Fibroblast of skin of back (primary cell): ENCODE measurements around the gene GPLD1.
"Not testable (repeated sequence)": the region's sequence is repeated elsewhere in the genome, so short reads cannot be mapped to it uniquely, and the experiment has no call there.

Experiments
- DNase-seq: peaks from one replicate; pipeline ENCODE4 v3.0.0-alpha.2; 2013

GPLD1 gene

DNA sequence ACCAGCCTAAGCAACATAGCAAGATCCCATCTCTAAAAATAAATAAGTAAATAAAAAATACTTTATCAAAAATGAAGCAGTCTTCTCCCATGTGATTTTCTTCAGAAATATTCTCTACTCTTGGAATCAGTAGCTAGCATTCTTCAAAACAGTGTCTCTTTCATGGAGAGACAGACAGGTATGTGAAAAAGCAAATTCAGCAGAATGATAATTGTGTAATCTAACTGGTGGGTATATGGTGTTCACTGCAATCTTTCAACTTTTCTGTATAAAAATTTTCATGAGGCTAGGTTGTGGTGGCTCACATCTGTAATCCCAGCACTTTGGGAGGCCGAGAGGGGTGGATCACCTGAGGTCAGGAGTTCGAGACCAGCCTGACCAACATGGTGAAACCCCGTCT is 78.8 kb downstream of the GPLD1 start:
- no peak for DNase-seq

DNA sequence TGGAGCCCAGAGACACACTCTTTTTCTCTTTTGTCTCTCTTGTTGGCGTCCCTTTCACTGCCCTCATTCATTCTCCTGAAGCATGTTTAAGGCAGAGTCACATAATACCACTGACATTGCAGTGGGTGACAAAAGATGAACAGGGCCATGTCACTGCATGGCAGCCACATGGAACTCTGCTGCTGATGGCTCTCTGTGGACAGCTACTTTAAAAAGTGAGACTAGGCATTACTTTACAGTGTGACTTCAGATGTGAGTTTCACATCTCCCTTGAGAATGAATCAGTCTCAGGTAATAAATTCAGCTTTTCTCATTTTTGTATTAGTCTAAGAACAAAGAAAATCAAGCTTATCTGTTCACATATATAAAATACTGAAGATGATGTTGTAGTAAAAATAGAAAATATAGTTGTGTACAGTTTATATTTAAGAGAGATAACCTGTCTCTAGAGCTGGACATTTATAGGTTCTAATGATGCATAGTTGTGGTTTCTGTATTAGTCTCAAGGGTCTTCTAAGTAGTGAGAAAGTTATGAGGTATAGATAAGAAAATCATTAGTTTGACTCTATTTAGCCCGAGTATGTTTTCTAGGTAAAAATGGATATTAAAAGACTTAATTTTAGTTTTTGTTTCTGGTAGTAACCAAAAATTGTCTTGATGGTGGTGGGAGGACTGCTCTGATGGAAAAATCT is 80.5 kb downstream of the GPLD1 start:
- DNase-seq = no peak

DNA sequence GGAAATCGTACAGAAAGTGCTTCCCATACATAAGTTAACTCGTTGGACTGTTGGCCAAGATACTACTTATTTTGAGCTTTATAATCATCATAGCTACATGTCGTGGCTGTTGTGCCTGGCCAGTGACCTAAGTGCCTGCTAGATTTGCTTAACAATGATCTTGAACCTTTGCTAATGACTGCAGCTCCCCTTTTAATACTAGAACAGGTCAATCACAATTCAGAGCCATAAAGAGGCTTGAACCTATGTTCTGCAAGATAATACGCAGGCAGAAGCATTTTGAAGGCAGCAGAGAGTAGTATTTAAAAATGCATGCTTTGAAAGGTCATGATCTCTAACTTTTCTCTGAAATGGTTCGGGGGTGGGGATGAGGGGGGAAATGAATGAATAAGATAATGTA is 84.1 kb downstream of the GPLD1 start:
- DNase-seq = no peak

DNA sequence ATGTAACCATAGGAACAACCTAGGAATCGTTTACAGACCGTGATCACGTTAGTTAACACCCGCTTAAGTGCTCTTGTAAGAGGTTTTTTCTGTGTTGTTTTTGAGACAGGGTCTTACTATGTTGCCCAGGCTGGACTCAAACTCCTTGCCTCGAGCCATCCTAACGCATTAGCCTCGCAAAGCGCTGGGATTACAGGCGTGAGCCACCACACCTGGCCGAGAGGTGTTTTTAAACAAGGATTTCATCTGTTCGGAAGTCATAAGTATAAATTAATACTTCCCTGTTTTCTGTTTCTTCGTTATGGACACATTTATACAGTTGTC is 85.9 kb downstream of the GPLD1 start:
- DNase-seq = no peak

DNA sequence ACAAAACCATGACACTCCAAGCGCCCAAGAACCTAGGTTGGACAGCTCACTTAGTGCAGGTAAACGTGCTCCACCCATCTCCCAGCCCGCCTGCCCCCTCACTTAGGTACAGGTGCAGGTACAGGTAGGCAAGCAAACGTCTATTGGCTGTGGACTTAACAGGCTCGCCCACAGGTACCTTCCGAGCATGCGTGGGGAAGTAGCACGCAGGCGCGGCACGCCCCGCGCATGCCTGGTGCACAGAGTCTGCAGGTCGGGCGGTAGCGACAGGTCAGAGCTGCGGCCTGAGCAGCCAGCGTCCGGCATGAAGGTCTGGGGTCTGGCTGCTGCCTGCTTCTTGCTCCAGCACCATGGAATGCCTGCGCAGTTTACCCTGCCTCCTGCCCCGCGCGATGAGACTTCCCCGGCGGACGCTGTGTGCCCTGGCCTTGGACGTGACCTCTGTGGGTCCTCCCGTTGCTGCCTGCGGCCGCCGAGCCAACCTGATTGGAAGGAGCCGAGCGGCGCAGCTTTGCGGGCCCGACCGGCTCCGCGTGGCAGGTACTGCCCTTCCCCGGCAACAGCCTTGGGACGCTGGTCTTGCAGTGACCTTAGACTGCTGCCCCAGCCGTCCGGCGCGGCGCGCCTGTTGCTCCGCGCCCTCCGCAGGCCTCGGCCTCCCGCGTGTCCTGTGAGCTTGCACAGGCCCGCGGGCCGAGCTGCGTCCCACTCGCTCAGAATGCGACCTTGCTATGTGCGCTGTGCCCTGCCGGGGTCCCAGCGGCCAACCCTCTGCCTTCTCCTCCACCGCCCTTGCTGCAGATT is 86.5 kb downstream of the GPLD1 start, which contains the start of gene MRS2:
Gene MRS2, plus strand, starts transcription at position 240 of the 804 bp plus-strand sequence. Its CDS starts 111 bp downstream, at position 351.
- DNase-seq = peak; percentile 59

DNA sequence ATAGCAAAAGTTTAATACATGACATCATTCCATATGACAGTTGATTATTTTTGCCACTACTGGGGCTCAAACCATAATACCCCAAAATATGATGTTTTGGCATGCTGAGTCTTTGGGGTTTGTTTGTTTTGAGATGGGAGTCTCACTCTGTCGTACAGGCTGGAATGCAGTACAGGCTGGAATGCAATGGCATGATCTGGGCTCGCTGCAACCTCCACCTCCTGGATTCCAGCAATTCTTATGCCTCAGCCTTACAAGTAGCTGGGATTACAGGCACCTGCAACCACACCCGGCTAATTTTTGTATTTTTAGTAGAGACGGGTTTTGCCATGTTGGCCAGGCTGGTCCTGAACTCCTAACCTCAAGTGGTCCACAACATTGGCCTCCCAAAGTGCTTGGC is 87.9 kb downstream of the GPLD1 start:
- DNase-seq = no peak

DNA sequence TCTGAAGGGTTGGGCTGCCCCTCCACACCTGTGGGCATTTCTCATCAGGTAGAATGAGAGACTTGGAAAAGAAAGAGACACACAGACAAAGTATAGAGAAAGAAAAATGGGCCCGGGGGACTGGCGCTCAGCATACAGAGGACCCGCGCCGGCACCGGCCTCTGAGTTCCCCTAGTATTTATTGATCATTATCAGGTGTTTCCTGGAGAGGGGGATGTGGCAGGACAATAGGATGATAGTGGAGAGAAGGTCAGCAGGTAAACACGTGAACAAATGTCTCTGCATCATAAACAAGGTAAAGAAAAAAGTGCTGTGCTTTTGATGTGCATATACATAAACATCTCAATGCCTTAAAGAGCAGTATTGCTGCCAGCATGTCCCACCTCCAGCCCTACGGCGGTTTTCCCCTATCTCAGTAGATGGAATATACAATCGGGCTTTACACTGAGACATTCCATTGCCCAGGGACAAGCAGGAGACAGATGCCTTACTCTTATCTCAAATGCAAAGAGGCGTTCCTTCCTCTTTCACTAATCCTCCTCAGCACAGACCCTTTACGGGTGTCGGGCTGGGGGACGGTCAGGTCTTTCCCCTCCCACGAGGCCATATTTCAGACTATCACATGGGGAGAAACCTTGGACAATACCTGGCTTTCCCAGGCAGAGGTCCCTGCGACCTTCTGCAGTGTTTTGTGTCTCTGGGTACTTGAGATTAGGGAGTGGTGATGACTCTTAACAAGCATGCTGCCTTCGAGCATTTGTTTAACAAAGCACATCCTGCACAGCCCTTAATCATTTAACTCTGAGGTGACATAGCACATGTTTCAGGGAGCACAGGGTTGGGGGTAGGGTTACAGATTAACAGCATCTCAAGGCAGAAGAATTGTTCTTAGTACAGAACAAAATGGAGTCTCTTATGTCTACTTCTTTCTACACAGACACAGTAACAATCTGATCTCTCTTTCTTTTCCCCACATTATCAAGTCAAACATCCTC is 89.0 kb downstream of the GPLD1 start:
- DNase-seq = not testable (repeated sequence)

DNA sequence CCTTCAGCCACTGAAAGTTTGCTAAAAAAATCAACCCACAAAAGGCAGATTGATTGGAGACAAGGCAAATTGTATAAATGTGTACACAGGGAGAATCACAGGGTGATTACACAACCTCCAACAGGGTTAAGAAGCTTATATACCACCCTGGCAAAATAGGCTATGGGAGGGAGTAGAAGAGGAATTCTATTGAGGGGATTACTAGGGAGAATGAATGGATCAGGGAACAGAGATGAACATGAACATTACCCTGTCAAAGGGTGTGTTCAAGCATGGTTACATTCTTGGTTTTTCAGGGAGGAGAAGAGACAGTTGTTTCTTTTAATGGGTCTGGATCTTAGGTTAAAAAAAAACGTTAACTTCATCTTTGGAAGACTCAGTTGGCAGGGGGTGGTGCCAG is 91.7 kb downstream of the GPLD1 start:
- DNase-seq = no peak

DNA sequence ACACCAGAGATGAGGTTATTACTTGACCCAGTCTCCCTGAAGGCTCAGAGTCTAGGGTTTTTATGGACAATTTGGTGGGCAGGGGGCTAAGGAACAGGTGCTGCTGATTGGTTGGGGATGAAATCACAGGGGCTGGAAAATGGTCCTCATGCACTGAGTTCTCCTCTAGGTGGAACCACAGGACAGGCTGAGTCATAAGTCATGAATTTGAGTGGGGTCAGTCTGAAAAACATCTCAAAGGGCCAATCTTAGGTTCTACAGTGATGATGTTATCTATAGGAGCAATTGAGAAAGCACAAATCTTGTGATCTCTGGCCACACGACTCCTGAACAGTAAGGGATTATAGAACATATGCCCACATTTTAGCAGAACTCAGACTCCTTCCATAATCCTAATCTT is 92.6 kb downstream of the GPLD1 start:
- no peak for DNase-seq

DNA sequence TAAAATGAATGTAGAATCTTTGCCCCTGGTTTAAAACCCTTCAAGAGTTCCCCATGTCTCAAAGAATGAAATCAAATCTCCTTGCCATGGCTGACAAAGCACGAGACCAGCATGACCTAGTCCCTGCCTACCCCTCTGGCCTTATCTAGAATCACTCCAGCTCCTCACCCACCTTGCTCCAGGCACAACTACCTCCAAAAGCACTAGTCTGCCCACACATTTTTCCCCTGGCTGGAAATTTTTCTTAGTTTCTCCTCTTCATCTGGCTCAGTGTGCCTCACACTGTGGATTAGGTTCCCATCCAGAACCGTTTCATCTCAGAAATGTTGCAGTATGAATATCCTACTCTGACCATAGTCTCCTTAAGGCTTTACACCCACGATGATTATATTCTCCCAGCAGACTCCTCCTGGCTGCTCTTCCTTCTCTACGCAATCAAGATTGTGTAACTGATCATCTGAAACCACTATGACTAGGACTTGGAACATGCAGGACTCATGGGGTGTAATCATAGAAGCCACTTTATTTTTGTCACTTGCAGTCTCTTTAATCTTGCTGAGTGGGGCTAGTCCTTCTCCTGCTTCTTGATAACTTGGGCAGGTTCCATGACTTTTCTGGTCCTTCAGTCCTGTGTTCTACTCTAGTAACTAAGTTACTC is 94.5 kb downstream of the GPLD1 start:
- DNase-seq = peak; percentile 6

DNA sequence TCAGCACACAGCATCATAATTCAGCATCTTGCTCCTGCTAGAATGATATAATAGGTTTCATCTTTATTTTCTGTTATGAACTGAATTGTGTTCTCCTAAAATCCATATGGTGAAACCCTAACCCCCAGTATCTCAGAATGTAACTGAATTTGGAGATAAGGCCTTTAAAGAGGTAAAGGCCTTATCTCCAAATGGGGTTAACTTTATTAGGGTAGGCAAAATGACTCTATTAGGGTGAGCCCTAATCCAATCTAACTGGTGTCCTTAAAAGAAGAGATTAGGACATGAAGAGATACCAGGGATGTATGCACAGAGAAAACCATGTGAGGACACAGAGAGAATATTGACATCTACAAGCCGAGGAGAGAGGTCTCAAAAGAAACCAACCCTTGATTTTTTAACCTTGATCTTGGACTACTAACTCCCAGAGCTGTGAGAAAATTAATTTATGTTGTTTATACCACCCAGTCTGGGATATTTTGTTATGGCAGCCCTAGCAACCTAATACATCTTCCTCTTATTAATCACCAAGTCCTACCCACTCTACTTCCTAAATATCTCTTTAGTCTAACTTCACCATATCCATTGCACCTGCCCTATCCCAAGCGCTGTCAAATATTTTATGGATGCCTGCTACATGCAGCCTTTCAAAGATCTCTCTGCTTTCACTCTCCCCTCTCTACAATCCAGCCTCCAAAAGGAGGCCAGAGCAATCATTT is 95.2 kb downstream of the GPLD1 start:
- no peak for DNase-seq

DNA sequence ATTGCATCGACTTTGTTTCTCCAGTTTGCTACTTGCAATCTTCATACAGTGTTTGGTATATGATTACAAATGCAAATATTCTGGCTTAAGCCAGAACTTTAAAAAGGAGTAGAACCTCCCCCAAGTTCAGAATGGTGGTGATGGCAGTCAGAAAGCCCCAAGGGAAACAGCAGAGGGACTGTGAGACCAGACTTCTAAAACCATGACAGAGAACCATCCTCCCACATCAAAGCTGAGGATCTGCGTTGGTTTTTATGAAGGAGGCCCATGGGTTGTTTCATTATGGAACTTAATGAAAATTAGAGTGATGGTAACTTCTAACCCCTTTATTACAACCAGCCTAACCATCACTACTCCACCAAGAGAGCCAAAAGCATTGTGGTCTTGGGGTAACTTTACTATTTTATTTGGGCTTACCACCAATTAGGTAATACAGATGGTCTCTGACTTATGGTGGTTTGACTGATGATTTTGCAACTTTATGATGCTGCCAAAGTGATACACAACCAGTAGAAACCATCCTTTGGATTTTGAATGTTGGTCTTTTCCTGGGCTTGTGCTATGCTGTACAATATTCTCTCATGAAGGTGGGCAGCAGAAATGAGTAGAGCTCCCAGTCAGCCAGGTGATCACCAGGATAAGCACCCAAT is 97.5 kb downstream of the GPLD1 start:
- DNase-seq = no peak

DNA sequence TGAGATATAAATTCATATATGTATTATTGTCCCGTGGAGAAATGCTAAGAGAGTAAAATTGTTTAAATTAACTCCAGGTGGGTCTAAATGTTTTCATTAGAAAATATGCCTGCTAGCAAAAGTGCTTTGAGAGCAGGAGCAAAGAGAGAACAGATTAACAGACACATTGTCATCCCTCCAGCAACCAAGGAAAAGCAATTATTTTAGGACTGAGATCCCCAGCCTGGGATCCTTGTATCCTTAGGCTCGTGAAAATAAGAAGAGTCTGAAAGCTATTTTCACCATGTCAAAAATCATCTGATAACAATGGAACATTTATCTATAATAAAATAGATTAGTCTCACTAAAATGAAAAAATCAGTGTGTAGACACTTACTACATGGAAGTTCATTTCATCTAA is 98.2 kb downstream of the GPLD1 start:
- no peak for DNase-seq

DNA sequence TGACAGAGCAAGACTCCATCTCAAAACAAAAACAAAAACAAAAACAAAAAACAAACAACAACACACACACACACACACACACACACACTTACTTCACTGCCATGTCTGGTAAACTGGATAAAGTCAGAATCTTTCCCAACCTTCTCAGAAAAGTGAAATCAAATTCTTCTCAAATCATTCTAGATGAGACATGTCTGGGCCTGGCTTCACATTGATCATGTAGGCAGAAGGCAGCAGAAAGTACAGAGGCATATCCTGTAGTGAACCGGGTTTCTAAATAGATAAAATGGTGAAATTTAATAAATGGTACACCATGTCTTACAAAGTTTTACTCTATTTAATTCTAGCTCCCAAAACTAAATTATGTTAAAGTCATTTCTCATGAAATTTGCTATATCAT is 101.6 kb downstream of the GPLD1 start:
- no peak for DNase-seq

DNA sequence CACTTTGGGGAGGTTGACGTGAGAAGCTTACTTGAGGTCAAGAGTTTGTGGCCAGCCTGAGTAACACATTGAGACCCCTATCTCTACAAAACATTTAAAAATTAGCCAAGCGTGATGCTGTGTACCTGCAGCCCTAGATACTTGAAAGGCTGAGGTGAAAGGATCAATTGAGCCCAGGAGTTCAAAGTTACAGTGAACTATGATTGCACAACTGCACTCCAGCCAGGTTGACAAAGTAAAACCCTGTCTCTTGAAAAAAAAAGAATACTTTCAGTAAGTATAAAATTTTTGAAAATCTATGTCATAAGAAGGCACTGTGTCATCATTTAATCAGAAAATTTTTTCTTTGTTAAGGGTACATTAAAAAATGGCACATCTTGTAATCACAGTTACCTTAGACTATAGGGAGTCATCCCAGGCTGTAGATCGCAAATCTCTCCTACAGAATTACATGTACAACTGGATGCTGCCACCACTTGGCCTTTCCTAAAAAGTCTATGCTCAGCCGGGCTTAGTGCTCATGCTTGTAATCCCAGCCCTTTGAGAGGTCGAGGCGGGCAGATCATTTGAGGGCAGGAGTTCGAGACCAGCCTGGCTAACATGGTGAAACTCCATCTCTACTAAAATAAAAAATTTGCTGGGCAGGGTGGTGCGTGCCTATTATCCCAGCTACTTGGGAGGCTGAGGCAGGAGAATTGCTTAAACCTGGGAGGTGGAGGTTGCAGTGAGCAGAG is 103.7 kb downstream of the GPLD1 start:
- DNase-seq = no peak

DNA sequence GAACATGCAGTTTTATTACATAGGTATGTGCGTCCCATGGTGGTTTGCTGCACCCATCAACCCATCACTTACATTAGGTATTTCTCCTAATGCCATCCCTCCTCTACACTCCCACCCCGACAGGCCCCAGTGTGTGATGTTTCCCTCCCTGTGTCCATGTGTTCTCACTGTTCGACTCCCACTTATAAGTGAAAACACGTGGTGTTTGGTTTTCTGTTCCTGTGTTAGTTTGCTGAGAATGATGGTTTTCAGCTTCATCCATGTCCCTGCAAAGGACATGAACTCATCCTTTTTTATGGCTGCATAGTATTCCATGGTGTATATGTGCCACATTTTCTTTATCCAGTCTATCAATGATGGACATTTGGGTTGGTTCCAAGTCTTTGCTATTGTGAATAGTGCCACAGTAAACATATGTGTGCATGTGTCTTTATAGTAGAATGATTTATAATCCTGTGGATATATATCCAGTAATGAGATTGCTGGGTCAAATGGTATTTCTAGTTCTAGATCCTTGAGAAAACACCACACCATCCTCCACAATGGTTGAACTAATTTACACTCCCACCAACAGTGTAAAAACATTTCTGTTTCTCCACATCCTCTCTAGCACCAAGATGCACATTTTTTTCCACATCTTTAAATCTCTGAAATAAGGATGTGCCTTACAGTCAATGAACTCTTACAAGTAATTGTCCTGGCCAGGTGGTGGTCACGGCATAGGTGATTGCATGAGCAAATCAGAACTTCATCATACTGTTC is 104.8 kb downstream of the GPLD1 start:
- DNase-seq = not testable (repeated sequence)

DNA sequence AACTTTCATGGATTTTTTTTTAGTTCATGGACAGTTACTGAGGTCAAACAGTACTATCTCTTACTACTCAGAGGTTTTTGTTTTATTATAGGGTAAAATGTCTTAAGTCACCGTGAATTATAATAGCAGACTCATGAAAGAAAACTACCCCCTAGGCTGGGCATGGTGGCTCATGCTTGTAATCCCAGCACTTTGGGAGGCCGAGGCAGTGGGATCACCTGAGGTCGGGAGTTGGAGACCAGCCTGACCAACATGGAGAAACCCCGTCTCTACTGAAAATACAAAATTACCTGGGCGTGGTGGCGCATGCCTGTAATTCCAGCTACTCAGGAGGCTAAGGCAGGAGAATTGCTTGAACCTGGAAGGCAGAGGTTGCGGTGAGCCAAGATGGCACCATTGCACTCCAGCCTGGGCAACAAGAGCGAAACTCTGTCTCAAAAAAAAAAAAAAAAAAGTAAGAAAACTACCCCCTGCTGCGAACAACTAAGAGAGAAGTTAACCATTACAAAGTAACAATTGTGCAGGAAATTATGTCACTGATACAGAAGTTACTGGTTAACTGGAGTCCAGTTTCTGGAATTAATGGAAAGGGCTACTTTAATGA is 106.4 kb downstream of the GPLD1 start:
- not testable (repeated sequence) for DNase-seq

DNA sequence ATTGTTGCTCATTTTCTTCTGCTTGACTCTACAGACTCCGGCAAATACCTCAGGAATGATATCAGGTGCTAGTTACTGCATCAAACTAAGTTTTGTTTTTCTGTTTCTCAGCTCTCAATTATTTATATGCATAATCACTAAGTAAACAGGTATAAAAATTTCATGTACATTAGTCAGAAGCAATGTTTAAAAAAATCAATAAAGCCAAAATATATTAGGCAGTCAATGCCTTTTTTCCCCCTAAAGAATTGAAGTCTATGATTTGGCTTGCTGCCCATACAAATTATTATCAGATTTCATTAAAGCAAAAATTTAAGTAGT is 107.2 kb downstream of the GPLD1 start:
- no peak for DNase-seq

DNA sequence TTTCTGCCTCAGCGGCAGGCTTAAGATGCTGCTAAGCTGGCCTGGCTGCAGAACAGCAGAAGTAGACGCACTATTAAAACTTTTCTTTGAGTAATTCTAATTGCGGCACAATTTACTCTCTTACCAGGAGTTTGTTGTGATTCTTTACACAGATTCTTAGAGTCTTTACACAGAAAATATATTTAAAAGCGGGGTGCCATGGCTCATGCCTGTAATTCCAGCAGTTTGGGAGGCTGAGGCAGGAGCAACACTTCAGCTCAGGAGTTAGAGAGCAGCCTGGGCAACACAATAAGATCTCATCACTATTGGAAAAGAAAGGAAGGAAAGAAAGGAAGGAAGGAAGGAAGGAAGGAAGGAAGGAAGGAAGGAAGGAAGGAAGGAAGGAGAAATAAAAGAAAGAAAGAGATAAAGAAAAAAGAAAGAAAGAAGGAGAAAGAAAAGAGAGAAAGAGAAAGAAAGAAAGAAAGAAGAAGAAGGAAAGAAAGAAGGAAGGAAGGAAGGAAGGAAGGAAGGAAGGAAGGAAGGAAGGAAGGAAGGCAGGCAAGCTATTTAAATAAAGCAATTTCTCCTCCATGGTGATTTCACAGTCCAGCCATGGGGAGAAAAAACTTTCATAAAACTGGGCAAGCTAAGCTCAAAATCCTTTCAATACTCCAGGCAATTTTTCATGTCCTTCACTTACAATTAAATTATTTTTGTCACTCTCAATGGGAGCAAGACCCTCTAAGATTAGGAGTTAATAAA is 107.7 kb downstream of the GPLD1 start:
- DNase-seq = no peak
